K562 (cell line): Measurements from ENCODE around the gene P4HB. TPM values are rescaled to one million over a fixed set of nuclear protein-coding genes. Genes with fewer than 3 reads are reported as not detected.
A peak's percentile ranks its signal among the peaks of the same experiment; 100 is the strongest.

ENCODE experiments used
- FOXM1 ChIP-seq, 2 experiments: fragments of 450-650 bp in 1 of 2; sonication (generic) in 1 of 2; formaldehyde crosslinking in 1 of 2; IDR thresholded peaks; 2 replicates each; pipeline versions ENCODE4 v1.6.1 to v1.9.0; 2017 to 2022; ENCODE audit warnings: low read depth in 2 of 2, mild to moderate bottlenecking in 2 of 2, missing genetic modification reagents in 1 of 2, moderate library complexity in 1 of 2
- GABPB1 ChIP-seq: sonication (generic); formaldehyde crosslinking; IDR thresholded peaks from 2 replicates; pipeline ENCODE4 v1.8.0; 2022; ENCODE audit warnings: mild to moderate bottlenecking, missing genetic modification reagents
- HDAC8 ChIP-seq: fragments of 450-650 bp; IDR thresholded peaks from 2 replicates; pipeline ENCODE4 v1.6.1; 2016; ENCODE audit warnings: mild to moderate bottlenecking, missing genetic modification characterization, moderate library complexity, missing compliant biosample characterization
- MYC ChIP-seq, 2 experiments: fragments of 250-450 bp in 1 of 2; sonication (Bioruptor Pico) in 1 of 2; IDR thresholded peaks; 2 replicates each; pipeline versions ENCODE4 v1.5.1 to v1.6.1; 2012 to 2021; ENCODE audit warnings: low read depth in 2 of 2, borderline replicate concordance in 1 of 2, improper control_type of control experiment in 1 of 2, low read length in 1 of 2, mild to moderate bottlenecking in 1 of 2, moderate library complexity in 1 of 2
- NCOR1 ChIP-seq: fragments of 450-650 bp; IDR thresholded peaks from 2 replicates; pipeline ENCODE4 v1.6.1; 2016; ENCODE audit warnings: mild to moderate bottlenecking, moderate library complexity
- NONO ChIP-seq, 2 experiments: fragments of 200-400 bp in 1 of 2; fragments of 450-650 bp in 1 of 2; formaldehyde crosslinking in 1 of 2; IDR thresholded peaks; 2 replicates each; pipeline ENCODE4 v1.6.1; 2017; ENCODE audit warnings: low read depth in 2 of 2, mild to moderate bottlenecking in 2 of 2, moderate library complexity in 2 of 2, low read length in 1 of 2
- POLR2H ChIP-seq: IDR thresholded peaks from 2 replicates; pipeline ENCODE4 v1.6.1; 2016; ENCODE audit warnings: missing genetic modification characterization, low read depth, mild to moderate bottlenecking, control low read depth, missing compliant biosample characterization, moderate library complexity
- ZNF311 ChIP-seq: fragments of 250-450 bp; sonication (Bioruptor Pico); IDR thresholded peaks from 2 replicates; pipeline ENCODE4 v1.4.0; 2020; ENCODE audit warnings: mild to moderate bottlenecking, moderate library complexity
- ZNF354B ChIP-seq: fragments of 250-450 bp; sonication (Bioruptor Pico); IDR thresholded peaks from 2 replicates; pipeline ENCODE4 v1.4.0; 2020
- ZNF76 ChIP-seq: fragments of 250-450 bp; sonication (Bioruptor Pico); IDR thresholded peaks from 2 replicates; pipeline ENCODE4 v1.4.0; 2020; ENCODE audit warnings: mild to moderate bottlenecking, moderate library complexity, borderline replicate concordance
- ZNF77 ChIP-seq: fragments of 250-450 bp; sonication (Bioruptor Pico); IDR thresholded peaks from 2 replicates; pipeline ENCODE4 v1.5.0; 2020
- polyA plus RNA-seq, 8 experiments: library from polyadenylated mRNA; depleted of rRNA in 4 of 8; stranded (reverse) in 5 of 8; unstranded in 3 of 8; fragments of >200 nt; fragmentation: Nextera tagmentation in 2 of 8; fragmentation: Illumina TruSeq in 1 of 8; extraction: Ambion mirVana in 2 of 8; extraction: Trizol in 1 of 8; gene quantifications; 2 replicates each; pipeline versions ENCODE4 v1.2.1 to v1.2.3, GENCODE V29; 2011 to 2014; ENCODE audit warnings: inconsistent platforms in 1 of 8, missing spikeins in 1 of 8
- total RNA-seq, 7 experiments: library from RNA; depleted of rRNA in 6 of 7; stranded (reverse); fragments of >200 nt in 6 of 7; fragmentation: Illumina TruSeq in 2 of 7; extraction: Trizol in 2 of 7; gene quantifications; 2 replicates each; pipeline versions ENCODE4 v1.2.1 to v1.2.3, GENCODE V29; 2011 to 2021; ENCODE audit warnings: low replicate concordance in 1 of 7
- TF ChIP-seq, protein P1 (sequence below): sonication (generic); formaldehyde crosslinking; IDR thresholded peaks from 2 replicates; pipeline ENCODE4 v1.9.0; 2022; ENCODE audit warnings: mild to moderate bottlenecking, missing genetic modification reagents
- TF ChIP-seq, protein P2 (sequence below): fragments of 250-450 bp; sonication (Bioruptor Pico); IDR thresholded peaks from 2 replicates; pipeline ENCODE4 v1.8.0; 2021; ENCODE audit warnings: mild to moderate bottlenecking, moderate library complexity
- TF ChIP-seq, protein P3 (sequence below): fragments of 450-650 bp; formaldehyde crosslinking; IDR thresholded peaks from 2 replicates; pipeline ENCODE4 v1.4.0; 2020; ENCODE audit warnings: mild to moderate bottlenecking, moderate library complexity
- TF ChIP-seq, protein P4 (sequence below): fragments of 250-450 bp; sonication (Bioruptor Pico); IDR thresholded peaks from 2 replicates; pipeline ENCODE4 v1.6.1; 2021; ENCODE audit warnings: mild to moderate bottlenecking

The P4HB gene
- total and polyA plus RNA-seq, 9 of the 15 experiments (the other 6 are each of a cell fraction or from before 2014, with no cell fraction given), result 4.4 to 645 (median 325) TPM

DNA sequence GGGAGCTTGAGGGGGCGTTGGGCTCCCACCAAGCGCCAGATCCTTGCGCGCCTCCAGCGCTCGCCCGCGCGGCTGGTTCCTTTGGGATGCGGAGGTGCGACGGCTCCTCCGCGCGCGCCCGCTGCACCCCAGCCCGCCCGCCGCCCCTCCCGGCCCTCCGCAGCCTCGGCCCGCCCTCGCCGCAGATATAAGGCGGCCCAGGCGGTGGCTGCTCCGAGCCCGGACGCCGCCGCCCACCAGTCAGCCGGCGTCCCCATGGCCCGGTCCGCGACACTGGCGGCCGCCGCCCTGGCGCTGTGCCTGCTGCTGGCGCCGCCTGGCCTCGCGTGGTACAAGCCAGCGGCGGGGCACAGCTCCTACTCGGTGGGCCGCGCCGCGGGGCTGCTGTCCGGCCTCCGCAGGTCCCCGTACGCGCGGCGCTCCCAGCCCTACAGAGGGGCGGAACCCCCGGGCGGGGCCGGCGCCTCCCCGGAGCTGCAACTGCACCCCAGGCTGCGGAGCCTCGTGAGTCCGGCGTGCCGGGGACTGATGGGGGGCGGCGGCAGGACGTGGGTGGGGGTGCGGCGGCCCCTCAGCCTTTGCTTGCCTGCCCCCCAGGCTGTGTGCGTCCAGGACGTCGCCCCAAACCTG, 41.8 kb upstream of the P4HB start, which contains the start of gene NPB (continued):
- TF ChIP-seq ZNF311 (no peak), NONO (IDR thresholded peaks at IDR 0.05; ENCODE audit: low read depth in 2 of 2, low read length in 1 of 2) (no peak), ZNF77 (CRISPR knock-in tag) (no peak), FOXM1 (IDR thresholded peaks at IDR 0.05; ENCODE audit: low read depth) (no peak), FOXM1 (CRISPR knock-in tag; IDR thresholded peaks at IDR 0.05; ENCODE audit: low read depth) (0 out of 2 replicates have a peak, but pooled peaks have one; percentile 41), ZNF76 (no peak), MYC (IDR thresholded peaks at IDR 0.05; ENCODE audit: low read depth, low read length) (no peak), MYC (CRISPR knock-in tag; IDR thresholded peaks at IDR 0.05; ENCODE audit: borderline replicate concordance, low read depth) (no peak), HDAC8 (tag) (no peak), NCOR1 (no peak), ZNF354B (CRISPR knock-in tag) (no peak), POLR2H (tag) (peak; percentile 37), GABPB1 (CRISPR knock-in tag) (no peak)
- TF ChIP-seq, protein P1, sequence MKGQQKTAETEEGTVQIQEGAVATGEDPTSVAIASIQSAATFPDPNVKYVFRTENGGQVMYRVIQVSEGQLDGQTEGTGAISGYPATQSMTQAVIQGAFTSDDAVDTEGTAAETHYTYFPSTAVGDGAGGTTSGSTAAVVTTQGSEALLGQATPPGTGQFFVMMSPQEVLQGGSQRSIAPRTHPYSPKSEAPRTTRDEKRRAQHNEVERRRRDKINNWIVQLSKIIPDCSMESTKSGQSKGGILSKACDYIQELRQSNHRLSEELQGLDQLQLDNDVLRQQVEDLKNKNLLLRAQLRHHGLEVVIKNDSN (CRISPR knock-in tag), result no peak
- TF ChIP-seq, protein P2, sequence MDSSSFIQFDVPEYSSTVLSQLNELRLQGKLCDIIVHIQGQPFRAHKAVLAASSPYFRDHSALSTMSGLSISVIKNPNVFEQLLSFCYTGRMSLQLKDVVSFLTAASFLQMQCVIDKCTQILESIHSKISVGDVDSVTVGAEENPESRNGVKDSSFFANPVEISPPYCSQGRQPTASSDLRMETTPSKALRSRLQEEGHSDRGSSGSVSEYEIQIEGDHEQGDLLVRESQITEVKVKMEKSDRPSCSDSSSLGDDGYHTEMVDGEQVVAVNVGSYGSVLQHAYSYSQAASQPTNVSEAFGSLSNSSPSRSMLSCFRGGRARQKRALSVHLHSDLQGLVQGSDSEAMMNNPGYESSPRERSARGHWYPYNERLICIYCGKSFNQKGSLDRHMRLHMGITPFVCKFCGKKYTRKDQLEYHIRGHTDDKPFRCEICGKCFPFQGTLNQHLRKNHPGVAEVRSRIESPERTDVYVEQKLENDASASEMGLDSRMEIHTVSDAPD (CRISPR knock-in tag), result no peak
- TF ChIP-seq, protein P3, sequence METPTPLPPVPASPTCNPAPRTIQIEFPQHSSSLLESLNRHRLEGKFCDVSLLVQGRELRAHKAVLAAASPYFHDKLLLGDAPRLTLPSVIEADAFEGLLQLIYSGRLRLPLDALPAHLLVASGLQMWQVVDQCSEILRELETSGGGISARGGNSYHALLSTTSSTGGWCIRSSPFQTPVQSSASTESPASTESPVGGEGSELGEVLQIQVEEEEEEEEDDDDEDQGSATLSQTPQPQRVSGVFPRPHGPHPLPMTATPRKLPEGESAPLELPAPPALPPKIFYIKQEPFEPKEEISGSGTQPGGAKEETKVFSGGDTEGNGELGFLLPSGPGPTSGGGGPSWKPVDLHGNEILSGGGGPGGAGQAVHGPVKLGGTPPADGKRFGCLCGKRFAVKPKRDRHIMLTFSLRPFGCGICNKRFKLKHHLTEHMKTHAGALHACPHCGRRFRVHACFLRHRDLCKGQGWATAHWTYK (CRISPR knock-in tag), result no peak
- TF ChIP-seq, protein P4, sequence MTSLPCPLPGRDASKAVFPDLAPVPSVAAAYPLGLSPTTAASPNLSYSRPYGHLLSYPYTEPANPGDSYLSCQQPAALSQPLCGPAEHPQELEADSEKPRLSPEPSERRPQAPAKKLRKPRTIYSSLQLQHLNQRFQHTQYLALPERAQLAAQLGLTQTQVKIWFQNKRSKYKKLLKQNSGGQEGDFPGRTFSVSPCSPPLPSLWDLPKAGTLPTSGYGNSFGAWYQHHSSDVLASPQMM (CRISPR knock-in tag), result no peak
